ENCODE data around the gene THY1.

DNA sequence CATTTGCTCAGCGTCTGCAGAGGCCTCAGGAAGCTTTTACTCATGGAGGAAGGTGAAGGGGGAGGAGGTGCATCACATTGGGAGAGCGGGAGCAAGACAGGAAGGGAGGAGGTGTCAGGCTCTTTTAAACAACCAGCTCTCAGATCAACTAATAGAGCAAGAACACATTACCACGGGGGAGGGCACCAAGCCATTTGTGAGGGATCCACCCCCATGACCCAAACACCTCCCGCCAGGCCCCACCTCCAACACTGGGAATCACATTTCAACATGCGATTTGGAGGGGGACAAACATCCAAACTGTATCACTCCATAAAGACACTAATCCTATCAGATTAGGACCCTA is 18.9 kb upstream of the THY1 start:
- TF ChIP-seq, protein P1, sequence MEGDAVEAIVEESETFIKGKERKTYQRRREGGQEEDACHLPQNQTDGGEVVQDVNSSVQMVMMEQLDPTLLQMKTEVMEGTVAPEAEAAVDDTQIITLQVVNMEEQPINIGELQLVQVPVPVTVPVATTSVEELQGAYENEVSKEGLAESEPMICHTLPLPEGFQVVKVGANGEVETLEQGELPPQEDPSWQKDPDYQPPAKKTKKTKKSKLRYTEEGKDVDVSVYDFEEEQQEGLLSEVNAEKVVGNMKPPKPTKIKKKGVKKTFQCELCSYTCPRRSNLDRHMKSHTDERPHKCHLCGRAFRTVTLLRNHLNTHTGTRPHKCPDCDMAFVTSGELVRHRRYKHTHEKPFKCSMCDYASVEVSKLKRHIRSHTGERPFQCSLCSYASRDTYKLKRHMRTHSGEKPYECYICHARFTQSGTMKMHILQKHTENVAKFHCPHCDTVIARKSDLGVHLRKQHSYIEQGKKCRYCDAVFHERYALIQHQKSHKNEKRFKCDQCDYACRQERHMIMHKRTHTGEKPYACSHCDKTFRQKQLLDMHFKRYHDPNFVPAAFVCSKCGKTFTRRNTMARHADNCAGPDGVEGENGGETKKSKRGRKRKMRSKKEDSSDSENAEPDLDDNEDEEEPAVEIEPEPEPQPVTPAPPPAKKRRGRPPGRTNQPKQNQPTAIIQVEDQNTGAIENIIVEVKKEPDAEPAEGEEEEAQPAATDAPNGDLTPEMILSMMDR (IDR thresholded peaks at IDR 0.05; ENCODE audit: low read length) = no peak
- no peak for TF ChIP-seq EZH2 (IDR thresholded peaks at IDR 0.05; ENCODE audit: borderline replicate concordance, low read length)

Data from OCI-LY1 (cell line).